Loucy (cell line): ENCODE results near the gene STS.

Experiments
- H2AFZ ChIP-seq: fragments of 200-600 bp; sonication (generic); 2 replicates; pipeline ENCODE4 v1.6.0; 2016; ENCODE audit warnings: antibody characterized with exemption, mild to moderate bottlenecking, low read length, moderate library complexity
- H3F3A ChIP-seq: fragments of 200-600 bp; 2 replicates; pipeline ENCODE4 v1.6.0; 2016; ENCODE audit warnings: antibody characterized with exemption, low read depth, mild to moderate bottlenecking
- H3K27me3 ChIP-seq: fragments of 200-600 bp; sonication (generic); 2 replicates; pipeline ENCODE4 v1.6.1; 2014; ENCODE audit warnings: low read length, mild to moderate bottlenecking; ENCODE audit not compliant: insufficient read depth, poor library complexity, severe bottlenecking
- H3K36me3 ChIP-seq: fragments of 200-600 bp; sonication (generic); 2 replicates; pipeline ENCODE4 v1.6.1; 2016; ENCODE audit warnings: low read length; ENCODE audit not compliant: insufficient read depth
- H3K4me1 ChIP-seq: fragments of 200-600 bp; sonication (generic); 2 replicates; pipeline ENCODE4 v1.5.1; 2014; ENCODE audit warnings: low read length, mild to moderate bottlenecking; ENCODE audit not compliant: insufficient read depth, poor library complexity, severe bottlenecking
- H3K4me2 ChIP-seq: fragments of 200-600 bp; sonication (generic); 2 replicates; pipeline ENCODE4 v1.6.0; 2014; ENCODE audit warnings: antibody characterized with exemption, low read length, low read depth, mild to moderate bottlenecking; ENCODE audit not compliant: poor library complexity, severe bottlenecking
- H3K4me3 ChIP-seq: fragments of 200-600 bp; sonication (generic); 2 replicates; pipeline ENCODE4 v1.5.1; 2014; ENCODE audit warnings: low read length, mild to moderate bottlenecking, mixed read lengths; ENCODE audit not compliant: poor library complexity, severe bottlenecking
- H3K79me2 ChIP-seq: fragments of 200-600 bp; sonication (generic); 2 replicates; pipeline ENCODE4 v1.6.1; 2014; ENCODE audit warnings: low read length; ENCODE audit not compliant: insufficient read depth
- H3K9ac ChIP-seq: fragments of 200-600 bp; sonication (generic); 2 replicates; pipeline ENCODE4 v1.6.0; 2014; ENCODE audit warnings: mild to moderate bottlenecking, low read depth, low read length, moderate library complexity; ENCODE audit not compliant: poor library complexity, severe bottlenecking
- H3K9me2 ChIP-seq: fragments of 200-600 bp; sonication (generic); replicated peaks from 2 replicates; pipeline ENCODE4 v1.6.1; 2016; ENCODE audit warnings: low read depth, low read length, mixed read lengths
- H3K9me3 ChIP-seq: fragments of 200-600 bp; sonication (generic); 2 replicates; pipeline ENCODE4 v1.6.1; 2014; ENCODE audit warnings: mild to moderate bottlenecking, antibody characterized with exemption, low read length, low read depth; ENCODE audit not compliant: insufficient read depth
- H4K20me1 ChIP-seq: fragments of 200-600 bp; sonication (generic); 2 replicates; pipeline ENCODE4 v1.6.0; 2014; ENCODE audit warnings: antibody characterized with exemption, low read length, mild to moderate bottlenecking; ENCODE audit not compliant: insufficient read depth, poor library complexity, severe bottlenecking
- EZH2phosphoT487 ChIP-seq: fragments of 200-600 bp; IDR thresholded peaks from 2 replicates; pipeline ENCODE4 v1.6.1; 2018; ENCODE audit warnings: antibody characterized with exemption, mild to moderate bottlenecking, moderate library complexity, borderline replicate concordance
- TF ChIP-seq, protein P1 (sequence below): fragments of 200-600 bp; sonication (generic); conservative IDR thresholded peaks from 2 replicates; pipeline ENCODE4 v1.5.1; 2014; ENCODE audit warnings: mild to moderate bottlenecking, antibody characterized with exemption, low read length

STS gene

GRCh38 chrX:7106649-7107048 is 40.9 kb upstream of the STS start:
- Histone ChIP-seq H3K27me3 (no peaks in the 10 kb centered on the region), H3K4me1 (peaks cover 39% of the 10 kb centered on the region), H3K4me3 (no peak overlapping the region), H3K9ac (no peak overlapping the region), H3F3A (peaks cover 4% of the 10 kb centered on the region; the same call in 1 of the 2 replicates), H3K4me2 (no peak overlapping the region), H3K79me2 (peaks cover 5% of the 10 kb centered on the region; the same call in 1 of the 2 replicates), H3K36me3 (peaks cover 9% of the 10 kb centered on the region; the same call in 1 of the 2 replicates), H3K9me2 (no peaks in the 10 kb centered on the region), H2AFZ (no peak overlapping the region), H3K9me3 (no peaks in the 10 kb centered on the region), H4K20me1 (no peaks in the 10 kb centered on the region)
- TF ChIP-seq, protein P1, sequence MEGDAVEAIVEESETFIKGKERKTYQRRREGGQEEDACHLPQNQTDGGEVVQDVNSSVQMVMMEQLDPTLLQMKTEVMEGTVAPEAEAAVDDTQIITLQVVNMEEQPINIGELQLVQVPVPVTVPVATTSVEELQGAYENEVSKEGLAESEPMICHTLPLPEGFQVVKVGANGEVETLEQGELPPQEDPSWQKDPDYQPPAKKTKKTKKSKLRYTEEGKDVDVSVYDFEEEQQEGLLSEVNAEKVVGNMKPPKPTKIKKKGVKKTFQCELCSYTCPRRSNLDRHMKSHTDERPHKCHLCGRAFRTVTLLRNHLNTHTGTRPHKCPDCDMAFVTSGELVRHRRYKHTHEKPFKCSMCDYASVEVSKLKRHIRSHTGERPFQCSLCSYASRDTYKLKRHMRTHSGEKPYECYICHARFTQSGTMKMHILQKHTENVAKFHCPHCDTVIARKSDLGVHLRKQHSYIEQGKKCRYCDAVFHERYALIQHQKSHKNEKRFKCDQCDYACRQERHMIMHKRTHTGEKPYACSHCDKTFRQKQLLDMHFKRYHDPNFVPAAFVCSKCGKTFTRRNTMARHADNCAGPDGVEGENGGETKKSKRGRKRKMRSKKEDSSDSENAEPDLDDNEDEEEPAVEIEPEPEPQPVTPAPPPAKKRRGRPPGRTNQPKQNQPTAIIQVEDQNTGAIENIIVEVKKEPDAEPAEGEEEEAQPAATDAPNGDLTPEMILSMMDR, result no peak
- no peak for TF ChIP-seq EZH2phosphoT487

DNA sequence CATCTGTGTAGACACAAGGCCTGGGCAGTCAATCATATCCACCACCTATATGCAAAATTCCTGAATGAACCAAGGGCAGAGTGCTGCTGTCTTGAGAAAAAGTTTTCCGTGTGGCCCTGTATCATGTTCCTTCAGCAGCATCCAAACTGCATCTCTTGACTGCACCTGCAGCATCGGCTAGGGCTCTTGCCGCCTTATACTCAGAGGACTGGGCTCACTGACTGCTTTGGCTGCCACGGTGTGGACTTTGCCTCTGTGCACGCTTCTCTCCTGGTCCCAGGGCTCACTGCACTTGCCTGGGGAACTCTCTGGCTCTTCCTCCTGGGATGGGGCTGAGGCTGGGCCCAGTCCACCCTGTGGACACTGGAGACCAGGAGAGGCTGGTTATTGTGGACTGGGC is 39.5 kb upstream of the STS start:
- Histone ChIP-seq H3K4me2 (no peak overlapping the region), H3F3A (peaks cover 4% of the 10 kb centered on the region; the same call in 1 of the 2 replicates), H3K4me1 (peaks cover 47% of the 10 kb centered on the region), H3K36me3 (peaks cover 9% of the 10 kb centered on the region; the same call in 1 of the 2 replicates), H2AFZ (no peak overlapping the region), H3K4me3 (no peak overlapping the region), H3K9me3 (no peaks in the 10 kb centered on the region), H3K79me2 (peaks cover 13% of the 10 kb centered on the region; the same call in 1 of the 2 replicates), H3K9ac (peak overlapping the region; percentile 83), H3K27me3 (no peaks in the 10 kb centered on the region), H3K9me2 (no peaks in the 10 kb centered on the region), H4K20me1 (no peaks in the 10 kb centered on the region)
- TF ChIP-seq, protein P1, result no peak
- TF ChIP-seq EZH2phosphoT487, result no peak

DNA sequence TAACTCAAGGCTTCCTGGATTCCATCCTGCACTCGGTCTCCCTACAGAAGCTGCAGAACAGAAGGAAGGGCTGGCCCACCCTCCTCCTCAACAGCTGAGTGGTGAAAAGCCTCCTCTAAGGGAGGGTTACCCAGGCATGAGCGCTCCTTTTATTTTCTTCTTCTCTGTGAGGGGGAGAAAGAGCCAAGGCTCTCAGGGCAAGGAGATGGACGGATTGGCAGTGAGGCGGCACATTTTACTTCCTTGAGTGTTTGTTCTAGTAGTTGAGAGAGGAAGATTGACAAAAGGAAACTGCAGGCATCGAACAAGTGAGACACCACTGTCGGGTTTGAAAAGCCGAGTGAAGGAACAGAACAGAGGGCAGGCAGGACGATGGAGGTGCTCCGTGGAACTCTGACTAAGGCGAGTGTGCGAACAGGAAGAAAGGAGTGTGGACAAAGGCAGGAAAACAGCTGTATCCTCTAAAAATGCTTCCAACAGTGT is 38.4 kb upstream of the STS start:
- peak overlapping the region; percentile 83 for H3K9ac ChIP-seq
- H3K9me2 ChIP-seq, result no peaks in the 10 kb centered on the region
- H3K9me3 ChIP-seq, result no peaks in the 10 kb centered on the region
- H3K27me3 ChIP-seq, result no peaks in the 10 kb centered on the region
- peaks cover 4% of the 10 kb centered on the region; the same call in 1 of the 2 replicates for H3F3A ChIP-seq
- peaks cover 16% of the 10 kb centered on the region; the same call in 1 of the 2 replicates for H3K79me2 ChIP-seq
- H3K4me3 ChIP-seq, result peak overlapping the region; percentile 61
- peak overlapping the region; percentile 60 for H3K4me2 ChIP-seq
- no peak overlapping the region for H2AFZ ChIP-seq
- no peaks in the 10 kb centered on the region for H4K20me1 ChIP-seq
- H3K4me1 ChIP-seq, result peaks cover 47% of the 10 kb centered on the region
- peaks cover 4% of the 10 kb centered on the region; the same call in 1 of the 2 replicates for H3K36me3 ChIP-seq
- TF ChIP-seq, protein P1, result no peak
